ENCODE measurements around the gene SF3B2.

DNA sequence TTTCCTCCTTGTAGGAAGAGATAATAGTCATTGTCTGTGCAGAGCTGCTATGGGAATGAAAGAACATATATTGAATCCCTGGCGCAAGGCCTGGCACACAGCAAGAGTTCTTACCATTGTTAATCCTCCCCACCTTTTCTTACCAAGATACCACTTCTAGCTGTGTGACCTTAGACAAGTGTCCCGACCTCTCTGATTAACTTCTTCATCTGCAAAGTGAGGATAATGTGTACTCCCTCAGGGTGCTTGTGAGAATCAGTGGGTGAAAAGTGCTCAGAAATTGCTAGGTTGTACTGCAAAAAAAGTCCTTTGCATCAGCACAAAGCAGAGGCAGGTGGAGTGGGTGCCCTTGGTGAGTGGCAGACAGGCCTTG is 44.1 kb upstream of the SF3B2 start:
- TF ChIP-seq CTCF (IDR thresholded peaks at IDR 0.05) = no peak
- TF ChIP-seq POLR2A (IDR thresholded peaks at IDR 0.05) = no peak
- no peak for TF ChIP-seq POLR2AphosphoS5 (IDR thresholded peaks at IDR 0.05)
- TF ChIP-seq EP300 (IDR thresholded peaks at IDR 0.05) = no peak

Measured in upper lobe of left lung (tissue), 4 donors.